ENCODE results near the gene KIRREL3. TPM values are rescaled to one million over a fixed set of nuclear protein-coding genes. Genes with fewer than 3 reads are reported as not detected.

Gene KIRREL3
- total RNA-seq, 1 donor from 2014 or later, result not detected

- Histone ChIP-seq H3K27me3 (ENCODE audit: control insufficient read depth, insufficient read depth, low read length) (no peaks in the 10 kb centered on the region), H3K36me3 (ENCODE audit: control insufficient read depth, insufficient read depth, low read length) (peaks cover 1% of the 10 kb centered on the region), H3K4me3 (ENCODE audit: low read depth, low read length) (no peak overlapping the region)
- DNase-seq (ENCODE audit: low read depth), result no peak
- no peak for TF ChIP-seq CTCF (IDR thresholded peaks at IDR 0.05; ENCODE audit: insufficient read depth, low read length, severe bottlenecking)
- peak; percentile 66 for FAIRE-seq
These were observed 591.0 kb downstream of the KIRREL3 start for GRCh38 chr11:126409620-126409985.

- H3K36me3 ChIP-seq (ENCODE audit: control insufficient read depth, insufficient read depth, low read length), result peaks cover 1% of the 10 kb centered on the region
These were observed 591.5 kb downstream of the KIRREL3 start for GRCh38 chr11:126408901-126409619.

GRCh38 chr11:126408496-126408895 is 592.1 kb downstream of the KIRREL3 start:
- Histone ChIP-seq H3K4me3 (ENCODE audit: low read depth, low read length) (no peak overlapping the region), H3K36me3 (ENCODE audit: control insufficient read depth, insufficient read depth, low read length) (peaks cover 1% of the 10 kb centered on the region), H3K27me3 (ENCODE audit: control insufficient read depth, insufficient read depth, low read length) (no peaks in the 10 kb centered on the region)
- FAIRE-seq (no peak), DNase-seq (ENCODE audit: low read depth) (no peak)
- TF ChIP-seq CTCF (IDR thresholded peaks at IDR 0.05; ENCODE audit: insufficient read depth, low read length, severe bottlenecking), result no peak

More at GRCh38 chr11:126408901-126409619, 591.5 kb downstream of the KIRREL3 start:
- FAIRE-seq (no peak), DNase-seq (ENCODE audit: low read depth) (no peak)
- no peaks in the 10 kb centered on the region for H3K27me3 ChIP-seq (ENCODE audit: control insufficient read depth, insufficient read depth, low read length)
- TF ChIP-seq CTCF (IDR thresholded peaks at IDR 0.05; ENCODE audit: insufficient read depth, low read length, severe bottlenecking), result no peak
- H3K4me3 ChIP-seq (ENCODE audit: low read depth, low read length), result no peak overlapping the region

GRCh38 chr11:126407682-126408288 is 592.8 kb downstream of the KIRREL3 start:
- no peak for TF ChIP-seq CTCF (IDR thresholded peaks at IDR 0.05; ENCODE audit: insufficient read depth, low read length, severe bottlenecking)
- H3K4me3 ChIP-seq (ENCODE audit: low read depth, low read length), result no peak overlapping the region
- DNase-seq (ENCODE audit: low read depth) (no peak), FAIRE-seq (no peak)
- H3K27me3 ChIP-seq (ENCODE audit: control insufficient read depth, insufficient read depth, low read length), result no peaks in the 10 kb centered on the region
- H3K36me3 ChIP-seq (ENCODE audit: control insufficient read depth, insufficient read depth, low read length), result peaks cover 1% of the 10 kb centered on the region

- no peak for FAIRE-seq
- no peak for DNase-seq (ENCODE audit: low read depth)
- Histone ChIP-seq H3K4me3 (ENCODE audit: low read depth, low read length) (no peak overlapping the region), H3K36me3 (ENCODE audit: control insufficient read depth, insufficient read depth, low read length) (peaks cover 1% of the 10 kb centered on the region), H3K27me3 (ENCODE audit: control insufficient read depth, insufficient read depth, low read length) (no peaks in the 10 kb centered on the region)
- no peak for TF ChIP-seq CTCF (IDR thresholded peaks at IDR 0.05; ENCODE audit: insufficient read depth, low read length, severe bottlenecking)
These were observed 593.5 kb downstream of the KIRREL3 start for GRCh38 chr11:126407101-126407521.

All from bronchial epithelial cell (primary cell).